Fibroblast of gingiva (primary cell): ENCODE data around the gene NUDT22.
A peak's percentile ranks its signal among the peaks of the same experiment; 100 is the strongest.

Experiments
- DNase-seq: peaks from one replicate; pipeline ENCODE4 v3.0.0-alpha.2; 2011; ENCODE audit warnings: low read depth

Gene NUDT22

DNA sequence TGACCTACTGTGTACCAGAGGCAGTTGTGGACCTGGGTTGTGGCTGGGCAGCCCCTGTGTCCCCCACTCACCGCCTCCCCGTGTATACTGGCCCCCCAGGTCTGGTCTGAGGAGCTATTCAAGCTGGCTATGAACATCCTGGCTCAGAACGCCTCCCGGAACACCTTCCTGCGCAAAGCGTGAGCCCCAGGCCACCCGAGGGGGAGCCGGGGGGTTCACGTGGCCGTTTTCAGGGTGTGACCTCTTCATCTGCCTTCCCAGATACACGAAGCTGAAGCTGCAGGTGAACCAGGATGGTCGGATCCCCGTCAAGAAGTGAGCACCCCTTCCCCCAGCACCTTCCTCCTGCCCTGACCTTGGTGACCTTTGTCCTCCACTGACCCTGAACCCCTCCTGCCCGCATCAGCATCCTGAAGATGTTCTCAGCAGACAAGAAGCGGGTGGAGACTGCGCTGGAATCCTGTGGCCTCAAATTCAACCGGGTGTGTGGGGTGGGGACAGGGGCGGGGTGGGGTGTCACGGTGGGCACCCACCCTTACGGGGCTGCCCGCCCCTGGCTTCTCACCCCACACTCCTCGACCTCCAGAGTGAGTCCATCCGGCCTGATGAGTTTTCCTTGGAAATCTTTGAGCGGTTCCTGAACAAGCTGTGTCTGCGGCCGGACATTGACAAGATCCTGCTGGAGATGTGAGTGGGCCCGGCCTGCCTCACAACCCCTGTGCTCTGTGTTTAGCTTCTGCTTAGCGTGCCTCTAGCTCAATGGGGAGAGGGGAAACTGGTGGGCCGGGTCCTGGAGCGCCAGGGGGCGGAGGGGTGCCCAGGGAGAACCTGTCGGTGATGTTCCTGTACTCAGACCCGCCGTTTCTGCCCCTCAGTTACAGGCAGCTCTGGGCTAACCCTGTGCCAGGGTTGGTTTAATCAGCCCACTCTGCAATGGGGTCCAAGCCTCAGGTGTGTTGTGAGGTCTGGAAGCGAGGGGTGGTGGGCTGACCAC is 29.4 kb downstream of the NUDT22 start:
- no peak for DNase-seq

- no peak for DNase-seq
Measured at GRCh38 chr11:64256300-64256699, 30.2 kb downstream of the NUDT22 start.

- no peak for DNase-seq
Measured at GRCh38 chr11:64258356-64258755, 32.3 kb downstream of the NUDT22 start.

GRCh38 chr11:64258946-64259532 is 33.0 kb downstream of the NUDT22 start:
- no peak for DNase-seq

GRCh38 chr11:64259533-64260067 is 33.5 kb downstream of the NUDT22 start:
- DNase-seq, result no peak

DNA sequence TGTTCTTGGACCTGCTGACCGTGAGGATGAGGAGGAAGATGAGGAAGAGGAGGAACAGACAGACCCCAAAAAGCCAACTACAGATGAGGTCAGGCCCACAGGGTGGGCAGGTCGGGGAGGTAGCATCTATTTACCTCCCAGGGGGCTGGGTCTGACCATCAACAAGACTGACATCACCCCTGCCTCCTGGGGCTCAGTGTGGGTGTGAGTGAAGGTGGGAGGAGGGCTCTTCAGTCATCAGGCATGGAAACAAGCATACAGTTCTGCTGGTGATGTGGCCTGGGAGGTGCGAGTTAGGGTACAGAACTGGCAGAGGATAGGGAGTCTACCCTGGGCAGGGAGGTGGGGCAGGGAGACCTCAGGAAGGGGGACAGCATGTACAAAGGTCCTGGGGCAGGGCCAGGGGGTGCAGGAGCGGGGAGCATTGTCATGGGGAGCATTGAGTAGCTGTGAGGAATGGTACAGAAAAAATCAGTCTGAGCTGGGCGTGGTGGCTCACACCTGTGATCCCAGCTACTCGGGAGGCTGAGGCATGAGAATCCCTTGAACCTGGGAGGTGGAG is 34.2 kb downstream of the NUDT22 start:
- no peak for DNase-seq

DNA sequence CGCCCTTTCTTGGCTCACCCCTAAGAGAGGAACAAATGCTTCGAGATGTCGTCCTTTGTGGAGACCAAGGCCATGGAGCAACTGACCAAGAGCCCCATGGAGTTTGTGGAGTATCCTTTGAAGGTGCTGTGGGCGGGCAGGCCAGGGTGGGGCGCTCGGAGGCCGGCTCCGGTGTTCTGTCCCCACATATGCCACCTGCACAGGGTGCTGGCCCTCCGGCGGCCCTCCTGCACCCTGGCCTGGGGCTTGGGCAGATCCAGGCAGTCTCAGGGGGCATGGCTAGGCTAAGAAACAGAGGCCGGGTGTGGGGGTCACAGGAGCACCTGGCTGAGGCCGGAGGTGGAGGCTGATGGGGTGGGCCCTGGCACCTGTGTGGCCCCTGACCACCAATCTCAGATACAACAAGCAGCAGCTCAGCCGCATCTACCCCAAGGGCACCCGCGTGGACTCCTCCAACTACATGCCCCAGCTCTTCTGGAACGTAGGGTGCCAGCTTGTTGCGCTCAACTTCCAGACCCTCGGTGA is 35.5 kb downstream of the NUDT22 start:
- no peak for DNase-seq

DNA sequence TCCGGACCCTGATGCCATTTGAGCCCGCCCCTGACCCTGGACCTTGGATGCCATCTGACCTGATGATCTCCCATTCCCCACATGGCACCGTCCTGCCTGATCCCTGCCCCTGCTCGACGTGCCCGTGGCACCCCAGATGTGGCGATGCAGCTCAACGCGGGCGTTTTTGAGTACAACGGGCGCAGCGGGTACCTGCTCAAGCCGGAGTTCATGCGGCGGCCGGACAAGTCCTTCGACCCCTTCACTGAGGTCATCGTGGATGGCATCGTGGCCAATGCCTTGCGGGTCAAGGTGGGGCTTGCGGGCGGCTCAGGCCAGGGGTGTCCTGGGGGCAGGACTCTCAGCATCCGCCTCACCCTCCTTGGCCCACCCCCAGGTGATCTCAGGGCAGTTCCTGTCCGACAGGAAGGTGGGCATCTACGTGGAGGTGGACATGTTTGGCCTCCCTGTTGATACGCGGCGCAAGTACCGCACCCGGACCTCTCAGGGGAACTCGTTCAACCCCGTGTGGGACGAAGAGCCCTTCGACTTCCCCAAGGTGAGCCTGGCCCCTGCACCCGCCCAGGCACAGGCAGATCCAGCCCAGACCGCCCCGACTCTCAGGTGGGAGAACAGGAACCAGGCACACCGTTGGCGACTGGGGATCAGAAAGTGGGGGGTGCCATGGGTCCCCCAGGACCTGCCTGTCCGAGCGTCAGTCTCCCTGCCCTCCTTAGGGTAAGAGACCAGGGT is 36.4 kb downstream of the NUDT22 start:
- DNase-seq, result no peak

GRCh38 chr11:64263021-64263946 is 37.2 kb downstream of the NUDT22 start:
- no peak for DNase-seq

DNA sequence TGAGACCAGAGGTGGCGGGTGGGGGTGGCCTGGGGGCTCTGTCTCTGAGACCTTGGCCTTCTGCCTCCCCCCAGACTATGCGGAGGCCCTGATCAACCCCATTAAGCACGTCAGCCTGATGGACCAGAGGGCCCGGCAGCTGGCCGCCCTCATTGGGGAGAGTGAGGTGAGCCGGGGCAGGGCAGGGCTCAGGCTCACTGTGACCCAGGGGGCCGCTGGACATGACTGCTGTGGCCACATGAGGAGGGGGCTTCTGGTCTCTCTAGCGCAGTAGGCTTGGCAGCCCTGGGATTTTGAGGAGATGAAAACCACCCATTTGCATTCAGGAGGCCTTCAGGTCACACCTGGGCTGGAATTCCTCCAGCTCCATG is 37.9 kb downstream of the NUDT22 start:
- DNase-seq, result no peak

- DNase-seq, result no peak
Measured at GRCh38 chr11:64264371-64264852, 38.3 kb downstream of the NUDT22 start.

GRCh38 chr11:64265176-64266160 is 39.4 kb downstream of the NUDT22 start:
- no peak for DNase-seq

- DNase-seq, result no peak
Measured at GRCh38 chr11:64266339-64266738, 40.3 kb downstream of the NUDT22 start.

GRCh38 chr11:64267207-64267945 is 41.3 kb downstream of the NUDT22 start:
- no peak for DNase-seq

DNA sequence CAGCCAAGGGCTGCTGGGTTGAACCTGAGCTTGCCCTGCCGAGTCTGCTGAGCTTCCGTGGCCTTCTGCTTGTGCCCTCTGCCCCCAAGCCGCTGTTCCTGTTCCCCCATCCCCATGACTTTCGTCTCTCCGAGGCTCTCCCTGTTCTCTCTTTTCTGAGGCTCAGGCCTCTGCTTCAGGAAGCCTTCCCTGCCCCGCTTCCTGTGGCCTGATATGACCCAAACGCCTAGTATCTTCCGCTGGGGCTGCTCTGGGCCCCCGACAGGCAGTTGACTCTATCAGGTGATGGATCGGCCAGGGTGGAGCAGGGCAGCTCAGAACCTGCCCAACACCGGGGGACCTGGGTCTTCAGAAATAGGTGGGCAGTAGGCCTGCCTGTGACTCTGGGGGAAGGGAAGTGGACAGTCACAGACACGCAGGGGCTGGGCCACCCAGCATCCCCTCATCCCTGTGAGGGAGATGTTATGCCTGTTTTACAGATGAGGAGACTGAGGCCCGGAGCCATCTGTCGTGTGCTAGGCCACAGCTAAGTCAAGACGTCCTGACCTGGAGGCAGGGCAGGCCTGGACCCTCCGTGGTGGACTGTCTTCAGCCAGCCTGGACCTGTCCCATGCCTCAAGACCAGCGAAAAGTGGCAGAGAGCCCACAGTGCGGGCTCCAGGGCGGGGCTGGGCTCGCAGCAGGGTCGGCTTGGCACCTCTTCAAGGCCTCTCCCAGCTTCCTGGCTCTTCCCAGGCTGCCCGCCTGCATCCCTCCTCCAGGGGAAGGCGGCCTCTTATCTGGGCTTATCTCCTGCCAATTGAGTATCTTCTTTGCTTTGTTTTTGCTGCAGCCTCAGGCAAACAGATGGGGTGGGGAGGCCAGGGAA is 42.2 kb downstream of the NUDT22 start:
- DNase-seq, result peak; percentile 48

GRCh38 chr11:64268893-64269539 is 42.9 kb downstream of the NUDT22 start:
- DNase-seq, result peak; percentile 63
